SJSA1 (cell line): ENCODE data around the gene PANX1. TPM values are rescaled to one million over a fixed set of nuclear protein-coding genes. Genes with fewer than 3 reads are reported as not detected.
A peak's percentile ranks its signal among the peaks of the same experiment; 100 is the strongest.

Experiments used
- DNase-seq, 2 experiments: peaks; one replicate each; pipeline ENCODE4 v3.0.0-alpha.2; 2015 to 2020; ENCODE audit warnings: low spot score in 2 of 2, low read depth in 1 of 2
- H3K27ac ChIP-seq: fragments of 250-450 bp; sonication (Bioruptor Pico); 2 replicates; pipeline ENCODE4 v1.5.1; 2020; ENCODE audit warnings: mild to moderate bottlenecking, moderate library complexity
- H3K27me3 ChIP-seq: fragments of 250-450 bp; sonication (Bioruptor Pico); replicated peaks from 2 replicates; pipeline ENCODE4 v1.5.1; 2020; ENCODE audit warnings: mild to moderate bottlenecking, moderate library complexity
- H3K36me3 ChIP-seq: fragments of 250-450 bp; sonication (Bioruptor Pico); 2 replicates; pipeline ENCODE4 v1.5.1; 2020; ENCODE audit warnings: mild to moderate bottlenecking
- H3K4me1 ChIP-seq: fragments of 250-450 bp; sonication (Bioruptor Pico); replicated peaks from 2 replicates; pipeline ENCODE4 v1.6.1; 2021; ENCODE audit warnings: mild to moderate bottlenecking
- H3K4me3 ChIP-seq: fragments of 250-450 bp; sonication (Bioruptor Pico); 2 replicates; pipeline ENCODE4 v1.5.1; 2020; ENCODE audit warnings: mild to moderate bottlenecking
- H3K9me3 ChIP-seq: fragments of 250-450 bp; sonication (Bioruptor Pico); replicated peaks from 2 replicates; pipeline ENCODE4 v1.5.1; 2020; ENCODE audit warnings: mild to moderate bottlenecking
- total RNA-seq: library from RNA; depleted of rRNA; stranded (reverse); fragments of >200 nt; shearing (Covaris generic); gene quantifications from 2 replicates; pipeline ENCODE4 v1.2.3, GENCODE V29; 2014; rRNA removed

PANX1 gene, protein sequence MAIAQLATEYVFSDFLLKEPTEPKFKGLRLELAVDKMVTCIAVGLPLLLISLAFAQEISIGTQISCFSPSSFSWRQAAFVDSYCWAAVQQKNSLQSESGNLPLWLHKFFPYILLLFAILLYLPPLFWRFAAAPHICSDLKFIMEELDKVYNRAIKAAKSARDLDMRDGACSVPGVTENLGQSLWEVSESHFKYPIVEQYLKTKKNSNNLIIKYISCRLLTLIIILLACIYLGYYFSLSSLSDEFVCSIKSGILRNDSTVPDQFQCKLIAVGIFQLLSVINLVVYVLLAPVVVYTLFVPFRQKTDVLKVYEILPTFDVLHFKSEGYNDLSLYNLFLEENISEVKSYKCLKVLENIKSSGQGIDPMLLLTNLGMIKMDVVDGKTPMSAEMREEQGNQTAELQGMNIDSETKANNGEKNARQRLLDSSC
- 35.3 and 36.9 TPM in 2 replicates for total RNA-seq

DNA sequence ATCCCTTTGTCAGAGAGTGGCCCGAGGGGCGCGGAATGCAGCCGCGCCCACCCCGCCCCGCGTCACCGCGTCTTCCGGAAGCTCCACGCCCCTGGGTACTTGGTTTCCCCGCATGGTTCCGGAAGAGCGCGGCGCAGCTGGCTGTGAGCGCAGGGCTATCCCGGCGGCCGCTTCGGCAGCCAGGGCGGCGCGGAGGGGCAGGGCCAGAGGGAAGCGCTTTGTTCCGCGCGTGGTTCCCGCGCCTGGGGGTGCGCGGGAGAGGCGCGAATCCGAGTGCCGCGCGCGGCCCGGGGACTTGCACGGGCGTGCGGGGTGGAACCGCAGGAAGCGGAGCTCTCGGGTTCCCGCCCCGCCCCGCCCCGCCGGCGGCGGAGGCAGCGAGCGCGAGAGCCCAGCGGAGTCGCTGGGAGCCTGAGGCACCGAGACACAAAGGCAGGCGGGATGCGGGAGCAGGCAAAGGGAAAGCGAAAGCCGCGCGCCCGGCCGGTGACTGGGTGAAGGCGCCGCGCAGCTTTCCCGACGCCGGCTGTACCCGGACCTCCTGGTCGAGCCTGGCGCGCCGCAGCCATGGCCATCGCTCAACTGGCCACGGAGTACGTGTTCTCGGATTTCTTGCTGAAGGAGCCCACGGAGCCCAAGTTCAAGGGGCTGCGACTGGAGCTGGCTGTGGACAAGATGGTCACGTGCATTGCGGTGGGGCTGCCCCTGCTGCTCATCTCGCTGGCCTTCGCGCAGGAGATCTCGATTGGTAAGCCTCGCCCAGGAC lies at the start of gene PANX1:
TSS of gene PANX1 (plus strand) at position 96 of the 766 bp plus-strand sequence. CDS start at position 568, 472 bp downstream.
- Histone ChIP-seq H3K9me3 (no peaks in the 10 kb centered on the region), H3K27ac (peak within 1 kb of the TSS; percentile 96), H3K36me3 (peaks cover 6% of the 10 kb centered on the region), H3K4me1 (peaks cover 25% of the 10 kb centered on the region), H3K27me3 (no peaks in the 10 kb centered on the region), H3K4me3 (peak within 1 kb of the TSS; percentile 97)
- DNase-seq, result peak; percentile 81 to 86

DNA sequence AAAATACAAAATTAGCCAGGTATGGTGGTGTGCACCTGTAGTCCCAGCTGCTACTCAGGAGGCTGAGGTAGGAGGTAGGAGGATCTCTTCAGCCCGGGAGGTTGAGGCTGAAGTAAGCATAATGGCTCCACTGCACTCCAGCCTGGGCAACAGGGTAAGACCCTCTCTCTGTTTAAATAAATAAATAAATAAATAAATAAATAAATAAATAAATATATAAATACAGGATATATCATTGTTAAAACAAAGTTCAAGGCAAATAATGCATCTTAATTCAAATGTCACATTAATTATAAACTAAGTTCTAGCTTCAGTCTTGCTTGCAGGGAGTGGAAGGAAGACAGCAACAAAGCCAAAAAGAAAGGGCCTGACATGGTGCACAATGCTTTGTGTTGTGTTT lies 44.5 kb upstream of the PANX1 start:
- Histone ChIP-seq H3K36me3 (no peaks in the 10 kb centered on the region), H3K27me3 (no peaks in the 10 kb centered on the region), H3K4me1 (no peaks in the 10 kb centered on the region), H3K27ac (no peak overlapping the region), H3K4me3 (no peak overlapping the region), H3K9me3 (no peaks in the 10 kb centered on the region)
- no peak for DNase-seq

DNA sequence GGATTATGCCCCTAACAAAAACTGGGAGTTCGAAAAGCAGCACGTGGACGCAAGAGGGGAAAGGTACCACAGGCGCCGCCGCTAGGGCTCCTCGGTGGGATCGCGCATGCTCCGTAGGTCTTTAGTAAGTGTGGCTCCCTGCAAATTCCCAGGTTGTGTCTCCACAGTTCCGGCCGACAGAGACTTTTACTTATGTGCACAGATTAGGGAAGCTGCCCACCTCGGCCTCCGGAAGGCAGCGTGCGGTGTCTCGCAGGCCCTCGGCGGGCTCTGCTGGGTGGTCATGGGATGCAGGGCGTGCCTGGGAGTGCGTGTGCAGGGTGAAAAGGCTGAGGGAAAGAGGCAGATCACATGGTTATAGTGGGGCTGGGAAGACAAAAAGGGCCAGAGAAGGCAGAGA lies 39.7 kb upstream of the PANX1 start:
- Histone ChIP-seq H3K27me3 (no peaks in the 10 kb centered on the region), H3K4me1 (no peaks in the 10 kb centered on the region), H3K27ac (no peak overlapping the region), H3K36me3 (no peaks in the 10 kb centered on the region), H3K9me3 (no peaks in the 10 kb centered on the region), H3K4me3 (no peak overlapping the region)
- DNase-seq, result no peak

DNA sequence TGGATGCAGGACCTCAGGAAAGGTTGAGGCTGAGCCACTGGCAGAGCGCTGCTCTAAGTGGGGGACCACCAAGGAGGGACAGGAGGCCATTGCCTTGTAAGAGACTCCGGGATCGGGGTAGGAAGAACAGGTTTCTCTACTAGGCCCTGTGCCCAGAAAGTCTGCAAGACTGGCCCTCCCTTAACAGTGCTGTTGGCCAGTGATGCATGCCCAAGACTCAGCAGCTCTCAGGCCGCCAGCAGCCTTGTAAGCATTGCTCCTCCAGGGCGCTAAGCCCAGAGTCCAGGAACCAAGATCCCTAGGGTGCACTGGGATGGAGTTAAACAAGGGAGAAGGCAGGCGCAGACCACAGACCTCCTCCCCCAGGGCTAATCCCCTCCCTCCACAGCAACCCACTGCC lies 39.3 kb upstream of the PANX1 start:
- Histone ChIP-seq H3K9me3 (no peaks in the 10 kb centered on the region), H3K36me3 (no peaks in the 10 kb centered on the region), H3K4me3 (no peak overlapping the region), H3K27me3 (no peaks in the 10 kb centered on the region), H3K4me1 (no peaks in the 10 kb centered on the region), H3K27ac (no peak overlapping the region)
- no peak for DNase-seq

DNA sequence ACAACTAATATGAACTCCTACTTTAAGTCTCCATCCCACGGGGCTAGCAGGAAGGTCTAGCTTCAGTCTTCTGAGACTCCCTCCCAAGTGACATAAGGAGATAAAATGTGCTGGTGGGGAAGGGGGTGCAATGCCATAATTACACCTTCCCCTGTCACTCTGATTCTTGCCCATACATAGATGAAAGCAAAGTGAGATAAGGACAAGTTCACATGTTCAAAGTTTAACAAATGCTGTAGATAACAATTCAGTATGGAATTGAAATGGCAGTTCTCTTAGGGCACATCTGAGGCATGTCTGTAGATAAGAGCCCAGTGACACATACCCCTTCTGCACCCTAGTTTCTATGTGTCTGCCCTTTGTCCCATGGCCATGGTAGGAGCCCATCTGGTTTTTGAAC lies 38.2 kb upstream of the PANX1 start:
- no peak for DNase-seq
- Histone ChIP-seq H3K4me1 (no peaks in the 10 kb centered on the region), H3K27me3 (no peaks in the 10 kb centered on the region), H3K27ac (no peak overlapping the region), H3K9me3 (no peaks in the 10 kb centered on the region), H3K4me3 (no peak overlapping the region), H3K36me3 (no peaks in the 10 kb centered on the region)

DNA sequence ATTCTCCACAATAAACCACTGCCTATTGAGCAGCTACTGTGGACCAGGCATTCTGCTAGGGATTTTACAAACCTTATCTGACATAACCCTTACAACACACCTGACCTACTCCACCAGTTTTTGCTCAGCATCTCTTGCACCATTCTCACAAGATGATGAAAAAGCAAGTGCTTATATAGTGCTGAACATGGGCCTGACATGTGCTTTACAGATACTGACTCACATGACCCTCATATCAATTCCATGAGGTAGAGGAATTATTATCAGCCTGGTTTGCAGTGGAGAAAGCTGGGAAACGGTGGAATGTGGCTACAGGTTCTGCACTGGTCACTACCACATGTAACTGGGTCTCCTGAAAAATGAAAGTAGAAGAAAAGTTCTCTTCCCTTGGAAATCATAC lies 37.5 kb upstream of the PANX1 start:
- H3K9me3 ChIP-seq, result no peaks in the 10 kb centered on the region
- no peak for DNase-seq
- no peak overlapping the region for H3K27ac ChIP-seq
- H3K4me3 ChIP-seq, result no peak overlapping the region
- no peaks in the 10 kb centered on the region for H3K36me3 ChIP-seq
- no peaks in the 10 kb centered on the region for H3K4me1 ChIP-seq
- no peaks in the 10 kb centered on the region for H3K27me3 ChIP-seq

DNA sequence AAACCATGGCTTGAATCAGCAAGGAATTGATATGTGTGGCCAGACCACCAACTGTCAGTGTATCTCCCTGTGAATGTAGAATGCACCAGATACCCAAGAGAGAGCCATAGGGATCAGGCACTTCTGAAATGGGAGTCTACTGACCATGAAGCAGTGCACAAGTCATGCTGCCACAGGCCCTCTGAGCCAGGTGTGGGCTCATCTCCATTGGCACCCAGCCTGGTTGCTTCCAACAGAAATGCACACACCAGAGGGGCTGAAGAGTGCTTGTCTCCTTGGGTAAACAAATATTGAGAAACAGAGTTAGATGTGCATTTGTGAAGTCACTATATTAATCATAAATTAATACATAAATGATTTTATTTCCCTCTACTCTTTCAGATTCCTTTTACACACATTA lies 28.4 kb upstream of the PANX1 start:
- no peaks in the 10 kb centered on the region for H3K36me3 ChIP-seq
- H3K9me3 ChIP-seq, result no peaks in the 10 kb centered on the region
- no peaks in the 10 kb centered on the region for H3K27me3 ChIP-seq
- no peak overlapping the region for H3K27ac ChIP-seq
- H3K4me3 ChIP-seq, result no peak overlapping the region
- no peaks in the 10 kb centered on the region for H3K4me1 ChIP-seq
- no peak for DNase-seq

DNA sequence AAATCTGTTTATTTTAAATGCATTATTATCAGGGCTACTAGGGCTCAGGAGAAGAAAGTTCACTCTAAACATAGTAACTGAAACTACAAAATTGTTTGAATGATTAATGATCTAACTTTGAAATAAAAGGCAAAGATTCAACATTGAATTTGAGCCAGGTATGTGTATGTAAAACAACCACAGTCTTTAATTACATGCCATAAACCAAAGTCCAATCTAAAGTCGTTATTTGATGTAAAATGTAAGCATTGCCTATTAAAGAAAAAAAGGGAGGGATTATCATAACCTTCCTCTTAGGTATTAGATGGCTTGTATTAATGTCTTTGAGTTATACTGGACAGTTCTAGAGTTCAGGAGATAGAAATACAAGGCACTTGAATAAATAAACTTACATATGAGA lies 25.2 kb upstream of the PANX1 start:
- Histone ChIP-seq H3K27me3 (no peaks in the 10 kb centered on the region), H3K4me3 (no peak overlapping the region), H3K27ac (no peak overlapping the region), H3K4me1 (no peaks in the 10 kb centered on the region), H3K36me3 (no peaks in the 10 kb centered on the region), H3K9me3 (no peaks in the 10 kb centered on the region)
- no peak for DNase-seq

DNA sequence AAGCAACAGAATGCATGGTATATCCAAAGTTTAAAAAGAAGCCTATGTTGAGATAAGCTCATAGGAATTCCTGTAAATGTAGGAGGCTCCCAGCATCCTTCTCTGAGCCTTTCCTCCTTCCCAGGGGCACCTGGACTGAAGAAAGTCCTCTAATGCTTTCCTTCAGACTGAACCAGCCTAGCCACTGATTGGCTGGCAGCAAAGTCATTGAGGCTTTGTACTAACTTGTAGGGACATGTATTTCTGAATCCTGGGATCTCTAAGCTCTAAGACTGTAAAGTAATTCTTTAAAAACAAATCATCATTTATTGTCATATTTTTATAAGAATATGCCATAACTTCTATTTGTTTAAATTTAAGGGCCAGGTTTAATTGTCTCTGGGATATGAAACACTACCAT lies 23.9 kb upstream of the PANX1 start:
- no peak overlapping the region for H3K4me3 ChIP-seq
- no peak for DNase-seq
- H3K27ac ChIP-seq, result no peak overlapping the region
- H3K9me3 ChIP-seq, result no peaks in the 10 kb centered on the region
- H3K27me3 ChIP-seq, result no peaks in the 10 kb centered on the region
- no peaks in the 10 kb centered on the region for H3K36me3 ChIP-seq
- H3K4me1 ChIP-seq, result no peaks in the 10 kb centered on the region

DNA sequence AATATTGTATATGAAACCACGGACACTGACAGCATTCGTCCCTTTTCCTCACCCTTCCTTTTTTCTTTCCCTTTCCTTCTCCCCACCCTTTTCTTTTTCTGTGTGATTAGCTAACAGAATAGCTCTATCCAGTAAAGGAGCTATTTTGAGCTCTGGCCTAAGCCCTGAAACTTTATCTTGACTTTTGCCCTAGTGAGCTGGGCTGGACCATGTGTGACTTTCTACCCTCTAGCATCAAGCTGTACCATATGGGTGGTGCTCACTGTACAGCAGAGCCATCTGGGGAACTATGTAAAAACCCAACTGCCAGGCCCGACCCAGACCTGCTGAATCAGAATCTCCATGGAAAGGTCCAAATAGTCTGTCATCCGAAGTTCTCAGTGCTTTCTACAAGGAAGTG lies 21.9 kb upstream of the PANX1 start:
- H3K27me3 ChIP-seq, result no peaks in the 10 kb centered on the region
- no peaks in the 10 kb centered on the region for H3K36me3 ChIP-seq
- no peak for DNase-seq
- no peak overlapping the region for H3K4me3 ChIP-seq
- H3K27ac ChIP-seq, result no peak overlapping the region
- no peaks in the 10 kb centered on the region for H3K4me1 ChIP-seq
- no peaks in the 10 kb centered on the region for H3K9me3 ChIP-seq

DNA sequence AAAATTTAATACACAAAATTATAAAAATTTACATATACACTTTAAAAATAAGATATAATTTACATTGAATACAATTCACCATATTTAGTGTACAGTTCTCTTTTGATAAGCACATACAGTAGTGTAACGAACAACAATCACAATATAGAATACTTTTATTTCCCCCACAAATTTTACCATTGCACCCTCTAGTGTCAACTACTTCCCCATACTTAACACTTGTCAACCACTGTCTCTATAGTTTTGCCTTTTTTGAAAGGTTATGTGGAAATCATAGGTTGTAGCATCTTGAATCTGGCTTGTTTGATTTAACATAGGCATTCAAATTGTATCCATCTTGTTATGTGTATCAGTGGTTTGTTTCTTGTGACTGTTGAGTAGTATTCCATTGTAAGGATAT lies 21.3 kb upstream of the PANX1 start:
- no peak for DNase-seq
- Histone ChIP-seq H3K4me3 (no peak overlapping the region), H3K27me3 (no peaks in the 10 kb centered on the region), H3K9me3 (no peaks in the 10 kb centered on the region), H3K4me1 (no peaks in the 10 kb centered on the region), H3K36me3 (no peaks in the 10 kb centered on the region), H3K27ac (no peak overlapping the region)

DNA sequence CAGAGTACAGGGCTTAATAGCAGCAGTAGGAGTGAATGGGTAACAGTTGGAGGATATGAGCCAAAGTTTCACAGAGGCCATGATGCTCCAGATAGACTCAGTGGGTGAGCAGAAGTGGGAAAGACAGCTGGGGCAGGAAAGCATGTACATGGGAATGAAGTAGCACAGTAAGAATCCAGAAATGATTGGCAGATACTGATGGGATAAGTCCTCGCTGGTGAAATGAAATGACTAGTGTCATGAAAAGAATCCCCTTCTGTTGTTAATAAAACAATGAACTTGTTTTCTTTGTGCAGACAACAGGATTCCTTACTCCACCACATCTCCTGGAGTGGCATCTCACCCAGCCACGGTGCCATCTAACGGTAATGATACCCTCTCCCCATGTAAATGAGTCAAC lies 17.4 kb upstream of the PANX1 start:
- no peaks in the 10 kb centered on the region for H3K27me3 ChIP-seq
- no peak overlapping the region for H3K4me3 ChIP-seq
- H3K27ac ChIP-seq, result no peak overlapping the region
- no peaks in the 10 kb centered on the region for H3K9me3 ChIP-seq
- no peaks in the 10 kb centered on the region for H3K36me3 ChIP-seq
- no peaks in the 10 kb centered on the region for H3K4me1 ChIP-seq
- no peak for DNase-seq

DNA sequence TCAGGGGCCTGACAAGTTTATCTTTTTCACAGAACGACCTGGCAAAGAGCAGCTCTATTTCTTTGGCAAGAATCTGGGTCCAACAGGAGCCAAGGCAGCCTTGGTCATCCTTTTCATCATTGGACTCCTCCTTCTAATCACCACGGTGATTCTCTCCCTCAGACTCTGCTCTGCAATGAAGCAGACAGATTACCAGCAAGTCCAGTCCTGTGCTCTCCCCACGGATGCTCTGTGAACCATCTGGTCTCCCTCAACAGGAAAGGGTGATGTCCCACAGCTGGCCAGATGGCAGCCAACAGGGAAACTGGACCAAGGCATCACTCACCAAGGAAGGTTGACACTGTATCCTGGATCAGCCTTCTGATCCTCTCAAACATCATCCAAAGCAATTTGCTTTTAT lies 17.0 kb upstream of the PANX1 start:
- Histone ChIP-seq H3K36me3 (no peaks in the 10 kb centered on the region), H3K4me1 (no peaks in the 10 kb centered on the region), H3K27ac (no peak overlapping the region), H3K9me3 (no peaks in the 10 kb centered on the region), H3K27me3 (no peaks in the 10 kb centered on the region), H3K4me3 (no peak overlapping the region)
- DNase-seq, result no peak

DNA sequence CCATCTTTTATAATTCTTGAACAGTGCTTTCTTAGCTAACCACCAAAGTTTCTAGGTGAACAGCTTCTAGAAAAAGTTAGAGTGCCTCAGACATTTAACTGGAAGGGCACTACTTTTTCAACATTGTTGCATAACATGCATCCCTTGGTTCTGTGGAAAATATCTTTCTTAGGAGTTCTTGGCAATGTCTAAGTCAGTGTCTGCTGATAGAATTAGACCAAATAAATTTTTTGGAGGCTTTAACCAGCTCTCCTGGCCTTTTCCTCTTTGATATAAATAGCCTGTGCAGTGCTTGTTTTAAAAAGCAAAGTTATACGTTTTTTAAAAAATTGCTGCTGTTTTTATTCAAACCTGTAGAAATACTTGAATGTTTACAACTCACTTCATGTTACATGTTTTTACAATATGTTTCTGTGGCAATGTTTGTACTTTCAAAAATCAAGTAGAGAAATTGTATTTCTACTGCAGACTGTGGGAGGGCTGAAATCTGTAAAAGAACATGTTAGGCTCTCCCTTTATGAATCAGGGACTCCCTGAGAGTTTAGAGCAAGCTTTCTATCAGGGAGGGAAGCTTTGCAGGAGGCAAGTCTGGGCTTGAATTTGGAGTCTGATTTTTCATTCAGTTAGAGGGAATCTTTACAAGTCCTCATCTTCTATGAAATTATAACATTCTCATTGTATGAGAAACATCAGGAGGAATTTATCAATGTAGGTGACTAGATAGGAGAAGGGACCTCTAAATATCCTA lies 16.3 kb upstream of the PANX1 start:
- DNase-seq, result no peak
- H3K9me3 ChIP-seq, result no peaks in the 10 kb centered on the region
- H3K27me3 ChIP-seq, result no peaks in the 10 kb centered on the region
- peaks cover under 1% of the 10 kb centered on the region; the same call in 1 of the 2 replicates for H3K4me1 ChIP-seq
- no peaks in the 10 kb centered on the region for H3K36me3 ChIP-seq
- H3K4me3 ChIP-seq, result no peak overlapping the region
- H3K27ac ChIP-seq, result no peak overlapping the region
